Measurements from ENCODE around the gene DPM1. TPM values are rescaled to one million over a fixed set of nuclear protein-coding genes. Genes with fewer than 3 reads are reported as not detected.

The DPM1 gene
- total and polyA plus RNA-seq, 2 of the 8 experiments (the other 6 are each of a cell fraction or from before 2014, with no cell fraction given): 42.3 to 57.0 TPM

DNA sequence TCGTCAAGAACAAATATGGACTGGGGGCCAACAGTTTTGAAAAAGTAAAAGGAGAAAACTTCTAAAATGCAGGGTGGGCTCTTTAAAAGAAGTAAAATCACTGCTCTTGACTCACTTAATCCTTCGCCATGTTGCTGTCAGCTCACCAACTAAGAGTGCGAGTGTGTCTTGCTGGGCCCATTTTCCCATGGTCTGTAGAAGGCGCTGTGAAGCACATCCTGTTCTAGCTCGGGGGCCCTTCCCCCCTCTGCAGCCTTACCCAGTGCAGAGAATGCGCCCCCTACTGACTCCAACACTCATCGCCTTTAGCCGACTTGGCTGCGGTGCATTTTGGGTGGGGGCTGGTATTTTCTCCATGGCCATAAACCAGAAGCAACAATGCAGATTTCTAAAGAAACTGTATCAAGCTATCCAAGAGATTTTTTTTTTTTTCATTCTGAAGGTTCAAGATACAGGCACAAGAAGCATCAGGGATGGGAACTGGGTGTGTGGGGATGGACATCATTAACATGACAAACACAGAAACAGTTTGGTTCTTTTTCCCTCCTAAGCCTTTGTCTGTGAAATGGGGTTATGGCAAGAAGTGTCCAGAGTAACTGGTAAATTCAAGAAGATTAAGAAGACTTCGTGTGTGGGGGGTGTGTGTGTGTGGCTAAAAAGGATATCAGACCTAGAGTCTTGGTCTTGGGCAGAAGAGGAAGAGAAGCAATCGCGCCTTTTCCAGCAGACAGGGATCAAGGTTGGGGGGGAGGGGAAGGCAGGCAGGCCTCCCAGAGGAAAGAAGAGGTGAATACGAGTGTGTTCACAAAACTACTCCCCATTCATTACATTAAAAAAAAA lies 28.8 kb downstream of the DPM1 start (continued):
- TF ChIP-seq, protein P1, sequence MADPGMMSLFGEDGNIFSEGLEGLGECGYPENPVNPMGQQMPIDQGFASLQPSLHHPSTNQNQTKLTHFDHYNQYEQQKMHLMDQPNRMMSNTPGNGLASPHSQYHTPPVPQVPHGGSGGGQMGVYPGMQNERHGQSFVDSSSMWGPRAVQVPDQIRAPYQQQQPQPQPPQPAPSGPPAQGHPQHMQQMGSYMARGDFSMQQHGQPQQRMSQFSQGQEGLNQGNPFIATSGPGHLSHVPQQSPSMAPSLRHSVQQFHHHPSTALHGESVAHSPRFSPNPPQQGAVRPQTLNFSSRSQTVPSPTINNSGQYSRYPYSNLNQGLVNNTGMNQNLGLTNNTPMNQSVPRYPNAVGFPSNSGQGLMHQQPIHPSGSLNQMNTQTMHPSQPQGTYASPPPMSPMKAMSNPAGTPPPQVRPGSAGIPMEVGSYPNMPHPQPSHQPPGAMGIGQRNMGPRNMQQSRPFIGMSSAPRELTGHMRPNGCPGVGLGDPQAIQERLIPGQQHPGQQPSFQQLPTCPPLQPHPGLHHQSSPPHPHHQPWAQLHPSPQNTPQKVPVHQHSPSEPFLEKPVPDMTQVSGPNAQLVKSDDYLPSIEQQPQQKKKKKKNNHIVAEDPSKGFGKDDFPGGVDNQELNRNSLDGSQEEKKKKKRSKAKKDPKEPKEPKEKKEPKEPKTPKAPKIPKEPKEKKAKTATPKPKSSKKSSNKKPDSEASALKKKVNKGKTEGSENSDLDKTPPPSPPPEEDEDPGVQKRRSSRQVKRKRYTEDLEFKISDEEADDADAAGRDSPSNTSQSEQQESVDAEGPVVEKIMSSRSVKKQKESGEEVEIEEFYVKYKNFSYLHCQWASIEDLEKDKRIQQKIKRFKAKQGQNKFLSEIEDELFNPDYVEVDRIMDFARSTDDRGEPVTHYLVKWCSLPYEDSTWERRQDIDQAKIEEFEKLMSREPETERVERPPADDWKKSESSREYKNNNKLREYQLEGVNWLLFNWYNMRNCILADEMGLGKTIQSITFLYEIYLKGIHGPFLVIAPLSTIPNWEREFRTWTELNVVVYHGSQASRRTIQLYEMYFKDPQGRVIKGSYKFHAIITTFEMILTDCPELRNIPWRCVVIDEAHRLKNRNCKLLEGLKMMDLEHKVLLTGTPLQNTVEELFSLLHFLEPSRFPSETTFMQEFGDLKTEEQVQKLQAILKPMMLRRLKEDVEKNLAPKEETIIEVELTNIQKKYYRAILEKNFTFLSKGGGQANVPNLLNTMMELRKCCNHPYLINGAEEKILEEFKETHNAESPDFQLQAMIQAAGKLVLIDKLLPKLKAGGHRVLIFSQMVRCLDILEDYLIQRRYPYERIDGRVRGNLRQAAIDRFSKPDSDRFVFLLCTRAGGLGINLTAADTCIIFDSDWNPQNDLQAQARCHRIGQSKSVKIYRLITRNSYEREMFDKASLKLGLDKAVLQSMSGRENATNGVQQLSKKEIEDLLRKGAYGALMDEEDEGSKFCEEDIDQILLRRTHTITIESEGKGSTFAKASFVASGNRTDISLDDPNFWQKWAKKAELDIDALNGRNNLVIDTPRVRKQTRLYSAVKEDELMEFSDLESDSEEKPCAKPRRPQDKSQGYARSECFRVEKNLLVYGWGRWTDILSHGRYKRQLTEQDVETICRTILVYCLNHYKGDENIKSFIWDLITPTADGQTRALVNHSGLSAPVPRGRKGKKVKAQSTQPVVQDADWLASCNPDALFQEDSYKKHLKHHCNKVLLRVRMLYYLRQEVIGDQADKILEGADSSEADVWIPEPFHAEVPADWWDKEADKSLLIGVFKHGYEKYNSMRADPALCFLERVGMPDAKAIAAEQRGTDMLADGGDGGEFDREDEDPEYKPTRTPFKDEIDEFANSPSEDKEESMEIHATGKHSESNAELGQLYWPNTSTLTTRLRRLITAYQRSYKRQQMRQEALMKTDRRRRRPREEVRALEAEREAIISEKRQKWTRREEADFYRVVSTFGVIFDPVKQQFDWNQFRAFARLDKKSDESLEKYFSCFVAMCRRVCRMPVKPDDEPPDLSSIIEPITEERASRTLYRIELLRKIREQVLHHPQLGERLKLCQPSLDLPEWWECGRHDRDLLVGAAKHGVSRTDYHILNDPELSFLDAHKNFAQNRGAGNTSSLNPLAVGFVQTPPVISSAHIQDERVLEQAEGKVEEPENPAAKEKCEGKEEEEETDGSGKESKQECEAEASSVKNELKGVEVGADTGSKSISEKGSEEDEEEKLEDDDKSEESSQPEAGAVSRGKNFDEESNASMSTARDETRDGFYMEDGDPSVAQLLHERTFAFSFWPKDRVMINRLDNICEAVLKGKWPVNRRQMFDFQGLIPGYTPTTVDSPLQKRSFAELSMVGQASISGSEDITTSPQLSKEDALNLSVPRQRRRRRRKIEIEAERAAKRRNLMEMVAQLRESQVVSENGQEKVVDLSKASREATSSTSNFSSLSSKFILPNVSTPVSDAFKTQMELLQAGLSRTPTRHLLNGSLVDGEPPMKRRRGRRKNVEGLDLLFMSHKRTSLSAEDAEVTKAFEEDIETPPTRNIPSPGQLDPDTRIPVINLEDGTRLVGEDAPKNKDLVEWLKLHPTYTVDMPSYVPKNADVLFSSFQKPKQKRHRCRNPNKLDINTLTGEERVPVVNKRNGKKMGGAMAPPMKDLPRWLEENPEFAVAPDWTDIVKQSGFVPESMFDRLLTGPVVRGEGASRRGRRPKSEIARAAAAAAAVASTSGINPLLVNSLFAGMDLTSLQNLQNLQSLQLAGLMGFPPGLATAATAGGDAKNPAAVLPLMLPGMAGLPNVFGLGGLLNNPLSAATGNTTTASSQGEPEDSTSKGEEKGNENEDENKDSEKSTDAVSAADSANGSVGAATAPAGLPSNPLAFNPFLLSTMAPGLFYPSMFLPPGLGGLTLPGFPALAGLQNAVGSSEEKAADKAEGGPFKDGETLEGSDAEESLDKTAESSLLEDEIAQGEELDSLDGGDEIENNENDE (IDR thresholded peaks at IDR 0.05; ENCODE audit: insufficient replicate concordance, low read length): no peak
- TF ChIP-seq, protein P2, sequence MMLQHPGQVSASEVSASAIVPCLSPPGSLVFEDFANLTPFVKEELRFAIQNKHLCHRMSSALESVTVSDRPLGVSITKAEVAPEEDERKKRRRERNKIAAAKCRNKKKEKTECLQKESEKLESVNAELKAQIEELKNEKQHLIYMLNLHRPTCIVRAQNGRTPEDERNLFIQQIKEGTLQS (IDR thresholded peaks at IDR 0.05; ENCODE audit: insufficient read depth, low read depth, low read length): no peak
- TF ChIP-seq RBBP5 (IDR thresholded peaks at IDR 0.05; ENCODE audit: borderline replicate concordance, low read depth, low read length): 0 out of 2 replicates have a peak, but pooled peaks have one; percentile 73
- peak in 1 of 2 experiments; percentile 86; a peak in 2 of 4 replicates for TF ChIP-seq HDAC2 (IDR thresholded peaks at IDR 0.05; ENCODE audit: borderline replicate concordance in 1 of 2, low read depth in 2 of 2, low read length in 2 of 2)
- no peak for TF ChIP-seq GTF2F1 (IDR thresholded peaks at IDR 0.05; ENCODE audit: borderline replicate concordance, low read depth, low read length)
- TF ChIP-seq YY1 (IDR thresholded peaks at IDR 0.05; ENCODE audit: low read depth, low read length): peak; percentile 77
- no peak for TF ChIP-seq SUZ12 (IDR thresholded peaks at IDR 0.05; ENCODE audit: low read length)
- TF ChIP-seq RFX5 (IDR thresholded peaks at IDR 0.05; ENCODE audit: borderline replicate concordance, low read depth, low read length): no peak
